SH-SY5Y (cell line): Measurements from ENCODE around the gene KLHDC3.

Experiments
- GATA2 ChIP-seq: IDR thresholded peaks from 2 replicates; pipeline ENCODE4 v1.6.1; 2011; ENCODE audit warnings: mild to moderate bottlenecking, low read depth, low read length
- GATA3 ChIP-seq: IDR thresholded peaks from 2 replicates; pipeline ENCODE4 v1.6.1; 2011; ENCODE audit warnings: low read depth, mild to moderate bottlenecking, low read length, moderate library complexity

DNA sequence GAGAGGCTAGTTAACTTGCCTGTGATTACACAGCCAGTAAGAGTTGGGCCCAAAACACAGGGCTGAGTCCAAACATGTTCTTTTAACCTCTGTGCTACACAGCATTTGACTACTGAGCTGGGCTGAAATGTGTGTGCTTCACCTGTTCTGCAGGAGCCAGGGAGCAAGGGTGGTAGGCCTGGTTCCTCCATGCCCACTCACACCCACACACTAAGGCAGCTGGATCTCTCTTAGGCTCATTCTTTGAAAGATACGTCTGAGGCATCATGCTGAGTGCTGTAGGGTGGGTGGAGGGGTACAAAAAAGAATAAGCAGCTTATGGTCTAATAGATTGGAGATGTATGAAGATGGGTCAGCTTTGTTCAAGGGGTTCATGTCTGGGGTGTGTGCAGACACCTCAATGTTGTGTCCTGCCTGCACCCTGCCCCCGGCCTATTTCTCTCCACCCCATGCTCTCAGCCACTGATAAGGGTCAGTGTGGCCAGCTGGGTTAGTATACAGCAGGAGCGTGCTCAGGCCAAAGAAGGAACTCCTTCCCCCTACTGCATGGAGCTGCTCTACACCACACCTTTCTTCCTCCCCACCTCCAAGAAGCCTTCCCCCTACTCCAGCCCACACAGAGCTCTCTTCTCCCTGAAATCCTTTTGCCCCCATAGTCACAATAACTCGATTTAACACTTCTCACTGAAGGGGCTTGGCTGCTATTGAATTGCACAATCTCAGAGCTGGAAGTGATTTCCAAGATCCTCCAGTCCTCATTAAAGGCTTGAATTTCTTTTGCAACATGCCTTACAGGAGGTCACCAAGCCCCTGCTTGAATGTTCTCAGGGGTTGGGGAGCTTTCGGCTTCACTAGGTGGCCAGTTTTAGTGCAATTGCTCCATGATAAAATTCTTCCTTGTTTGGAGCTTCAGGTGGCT lies 26.3 kb upstream of the KLHDC3 start:
- TF ChIP-seq GATA3 (no peak), GATA2 (no peak)
